PFSK-1 (cell line): ENCODE measurements around the gene TTN.

Source experiments
- FOXP2 ChIP-seq: optimal IDR thresholded peaks from 2 replicates; pipeline ENCODE3; 2011; ENCODE audit warnings: borderline replicate concordance, control low read depth, inconsistent platforms; ENCODE audit not compliant: insufficient read depth; ENCODE audit errors: extremely low read length, extremely low read depth
- POLR2AphosphoS5 ChIP-seq: IDR thresholded peaks from 2 replicates; pipeline ENCODE4 v1.6.1; 2012; ENCODE audit warnings: low read depth, mild to moderate bottlenecking, control low read depth, low read length, moderate library complexity
- SIN3A ChIP-seq: IDR thresholded peaks from 2 replicates; pipeline ENCODE4 v1.6.1; 2012; ENCODE audit warnings: mild to moderate bottlenecking, low read length, moderate library complexity, borderline replicate concordance; ENCODE audit not compliant: insufficient read depth
- TAF1 ChIP-seq: IDR thresholded peaks from 2 replicates; pipeline ENCODE4 v1.6.1; 2012; ENCODE audit warnings: low read length, control low read depth, borderline replicate concordance; ENCODE audit not compliant: insufficient read depth
- TF ChIP-seq, protein P1 (sequence below), 2 experiments: IDR thresholded peaks; 2 replicates each; pipeline versions ENCODE4 v1.6.1 to v1.8.0; 2011 to 2012; ENCODE audit warnings: low read depth in 2 of 2, low read length in 2 of 2, control low read depth in 1 of 2, inconsistent platforms in 1 of 2, mild to moderate bottlenecking in 1 of 2, moderate library complexity in 1 of 2; ENCODE audit not compliant: insufficient read depth in 1 of 2

DNA sequence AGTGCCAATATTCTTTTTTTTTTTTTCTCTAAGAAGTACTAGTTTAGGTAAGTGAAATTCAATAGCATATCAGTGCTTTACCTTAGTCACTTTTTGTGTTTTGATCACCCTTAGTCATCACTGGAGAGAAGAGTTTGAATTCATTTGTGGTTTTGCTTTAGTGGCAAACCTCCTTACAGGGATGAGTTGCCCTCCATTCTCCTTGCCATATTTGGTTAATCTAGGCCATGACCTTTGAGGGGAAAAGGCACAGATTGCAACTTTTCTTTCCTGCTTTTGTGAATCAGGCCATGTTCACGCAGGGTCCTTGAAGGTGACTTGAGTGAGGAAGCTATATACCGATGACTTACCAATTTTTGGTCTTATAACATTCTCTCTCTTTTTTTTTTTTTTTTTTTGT is 292.6 kb downstream of the TTN start:
- no peak for TF ChIP-seq POLR2AphosphoS5
- TF ChIP-seq, protein P1, sequence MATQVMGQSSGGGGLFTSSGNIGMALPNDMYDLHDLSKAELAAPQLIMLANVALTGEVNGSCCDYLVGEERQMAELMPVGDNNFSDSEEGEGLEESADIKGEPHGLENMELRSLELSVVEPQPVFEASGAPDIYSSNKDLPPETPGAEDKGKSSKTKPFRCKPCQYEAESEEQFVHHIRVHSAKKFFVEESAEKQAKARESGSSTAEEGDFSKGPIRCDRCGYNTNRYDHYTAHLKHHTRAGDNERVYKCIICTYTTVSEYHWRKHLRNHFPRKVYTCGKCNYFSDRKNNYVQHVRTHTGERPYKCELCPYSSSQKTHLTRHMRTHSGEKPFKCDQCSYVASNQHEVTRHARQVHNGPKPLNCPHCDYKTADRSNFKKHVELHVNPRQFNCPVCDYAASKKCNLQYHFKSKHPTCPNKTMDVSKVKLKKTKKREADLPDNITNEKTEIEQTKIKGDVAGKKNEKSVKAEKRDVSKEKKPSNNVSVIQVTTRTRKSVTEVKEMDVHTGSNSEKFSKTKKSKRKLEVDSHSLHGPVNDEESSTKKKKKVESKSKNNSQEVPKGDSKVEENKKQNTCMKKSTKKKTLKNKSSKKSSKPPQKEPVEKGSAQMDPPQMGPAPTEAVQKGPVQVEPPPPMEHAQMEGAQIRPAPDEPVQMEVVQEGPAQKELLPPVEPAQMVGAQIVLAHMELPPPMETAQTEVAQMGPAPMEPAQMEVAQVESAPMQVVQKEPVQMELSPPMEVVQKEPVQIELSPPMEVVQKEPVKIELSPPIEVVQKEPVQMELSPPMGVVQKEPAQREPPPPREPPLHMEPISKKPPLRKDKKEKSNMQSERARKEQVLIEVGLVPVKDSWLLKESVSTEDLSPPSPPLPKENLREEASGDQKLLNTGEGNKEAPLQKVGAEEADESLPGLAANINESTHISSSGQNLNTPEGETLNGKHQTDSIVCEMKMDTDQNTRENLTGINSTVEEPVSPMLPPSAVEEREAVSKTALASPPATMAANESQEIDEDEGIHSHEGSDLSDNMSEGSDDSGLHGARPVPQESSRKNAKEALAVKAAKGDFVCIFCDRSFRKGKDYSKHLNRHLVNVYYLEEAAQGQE (IDR thresholded peaks at IDR 0.05; ENCODE audit: insufficient read depth in 1 of 2, low read depth in 2 of 2, low read length in 2 of 2), result no peak
- no peak for TF ChIP-seq TAF1
- no peak for TF ChIP-seq FOXP2
- TF ChIP-seq SIN3A, result no peak
